Astrocyte (in vitro differentiated cells and primary cell): ENCODE data around the gene SMTNL2.

Source experiments
- CTCF ChIP-seq: IDR thresholded peaks from 2 replicates; pipeline ENCODE4 v1.5.1; 2011; ENCODE audit warnings: low read depth, mild to moderate bottlenecking, inconsistent platforms, low read length, moderate library complexity; ENCODE audit not compliant: insufficient read depth
- EZH2 ChIP-seq: IDR thresholded peaks from 2 replicates; pipeline ENCODE4 v1.6.1; 2012; ENCODE audit warnings: mild to moderate bottlenecking, low read length, inconsistent platforms; ENCODE audit not compliant: insufficient read depth

DNA sequence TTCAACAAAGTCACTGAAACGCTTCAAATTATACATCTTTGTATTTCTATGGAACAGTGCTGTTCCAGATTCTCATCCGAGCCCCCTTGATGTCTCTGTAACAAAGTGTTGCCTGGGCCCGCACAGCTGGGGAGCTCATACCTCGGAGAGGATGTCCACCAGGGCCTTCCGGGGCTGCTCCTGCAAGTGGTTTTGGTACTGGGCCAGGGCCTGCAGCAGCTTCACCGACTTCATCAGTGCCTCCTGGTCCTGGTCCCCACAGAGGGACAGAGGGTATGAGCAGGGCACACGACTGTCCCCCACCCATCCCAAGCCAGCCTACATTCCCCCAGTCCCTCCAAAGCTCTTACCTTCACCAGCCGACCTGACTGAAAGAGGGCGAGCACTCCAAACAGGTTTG, 30.7 kb upstream of the SMTNL2 start:
- TF ChIP-seq CTCF (no peak), EZH2 (no peak)
